ENCODE results near the gene DPYSL5.

Gene DPYSL5

DNA sequence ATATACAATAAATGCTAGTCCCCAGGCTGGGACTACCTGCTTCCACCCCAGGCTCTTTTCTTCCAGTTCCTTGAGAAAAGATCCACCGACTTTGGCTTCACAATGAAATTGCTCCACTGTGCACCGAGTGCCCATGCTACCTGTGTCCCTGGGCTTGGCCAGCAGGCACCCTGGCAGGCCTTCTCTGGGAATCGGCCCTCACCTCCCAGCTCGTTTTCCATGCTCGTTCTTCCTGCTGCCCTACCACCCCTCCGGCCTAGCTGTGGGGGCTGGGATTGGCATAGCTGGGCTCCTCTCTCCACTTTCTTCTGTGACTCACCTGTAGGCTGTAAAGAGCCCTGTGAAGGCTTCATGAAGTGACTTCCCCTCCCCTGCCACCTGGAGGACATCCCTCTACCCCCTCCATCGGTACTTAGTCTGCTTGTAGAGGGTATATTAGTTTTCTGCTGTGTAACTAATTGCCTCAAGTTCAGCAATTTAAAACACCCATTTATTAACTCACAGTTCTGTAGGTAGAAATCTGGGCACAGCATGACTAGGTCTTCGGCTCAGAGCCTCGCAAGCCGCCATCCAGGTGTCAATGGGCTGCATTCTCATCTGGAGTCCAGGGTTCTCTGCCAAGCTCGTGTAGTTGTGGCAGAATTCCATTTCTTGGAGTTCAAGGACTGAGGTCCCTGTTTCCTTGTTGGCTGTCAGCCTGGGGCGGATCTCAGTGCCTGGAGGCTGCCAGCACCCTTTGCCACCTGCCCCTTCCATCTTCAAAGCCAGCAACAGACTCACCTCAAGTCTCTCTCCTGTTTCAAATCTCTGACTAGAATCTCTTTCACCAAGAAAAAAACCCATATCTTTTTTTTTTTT, 57.6 kb downstream of the DPYSL5 start:
- Histone ChIP-seq H2AFZ (ENCODE audit: low read length) (no peak overlapping the region), H3K27me3 (ENCODE audit: insufficient read depth, low read length, poor library complexity, severe bottlenecking) (no peaks in the 10 kb centered on the region), H3K36me3 (ENCODE audit: insufficient read depth, low read length) (no peaks in the 10 kb centered on the region), H3K9me2 (replicated peaks; ENCODE audit: low read depth, low read length) (no peaks in the 10 kb centered on the region), H3K4me3 (ENCODE audit: low read length, poor library complexity, severe bottlenecking) (no peak overlapping the region), H3F3A (ENCODE audit: low read depth) (no peaks in the 10 kb centered on the region), H3K4me1 (ENCODE audit: insufficient read depth, low read length, poor library complexity, severe bottlenecking) (no peaks in the 10 kb centered on the region), H4K20me1 (ENCODE audit: insufficient read depth, low read length, poor library complexity, severe bottlenecking) (no peaks in the 10 kb centered on the region), H3K9ac (ENCODE audit: low read depth, low read length, poor library complexity, severe bottlenecking) (no peak overlapping the region), H3K79me2 (ENCODE audit: insufficient read depth, low read length) (no peaks in the 10 kb centered on the region), H3K4me2 (ENCODE audit: low read depth, low read length, poor library complexity, severe bottlenecking) (no peak overlapping the region), H3K9me3 (ENCODE audit: insufficient read depth, low read depth, low read length) (no peaks in the 10 kb centered on the region)
- TF ChIP-seq EZH2phosphoT487 (IDR thresholded peaks at IDR 0.05; ENCODE audit: borderline replicate concordance) (no peak), CTCF (conservative IDR thresholded peaks at IDR 0.05; ENCODE audit: low read length) (no peak)

GRCh38 chr2:26907416-26907815, 59.5 kb downstream of the DPYSL5 start:
- Histone ChIP-seq H3K4me2 (ENCODE audit: low read depth, low read length, poor library complexity, severe bottlenecking) (no peak overlapping the region), H3K4me1 (ENCODE audit: insufficient read depth, low read length, poor library complexity, severe bottlenecking) (no peaks in the 10 kb centered on the region), H3K36me3 (ENCODE audit: insufficient read depth, low read length) (no peaks in the 10 kb centered on the region), H2AFZ (ENCODE audit: low read length) (no peak overlapping the region), H3K4me3 (ENCODE audit: low read length, poor library complexity, severe bottlenecking) (no peak overlapping the region), H3F3A (ENCODE audit: low read depth) (no peaks in the 10 kb centered on the region), H3K79me2 (ENCODE audit: insufficient read depth, low read length) (no peaks in the 10 kb centered on the region), H3K9me2 (replicated peaks; ENCODE audit: low read depth, low read length) (no peaks in the 10 kb centered on the region), H3K27me3 (ENCODE audit: insufficient read depth, low read length, poor library complexity, severe bottlenecking) (no peaks in the 10 kb centered on the region), H3K9ac (ENCODE audit: low read depth, low read length, poor library complexity, severe bottlenecking) (no peak overlapping the region), H3K9me3 (ENCODE audit: insufficient read depth, low read depth, low read length) (no peaks in the 10 kb centered on the region), H4K20me1 (ENCODE audit: insufficient read depth, low read length, poor library complexity, severe bottlenecking) (no peaks in the 10 kb centered on the region)
- TF ChIP-seq EZH2phosphoT487 (IDR thresholded peaks at IDR 0.05; ENCODE audit: borderline replicate concordance) (no peak), CTCF (conservative IDR thresholded peaks at IDR 0.05; ENCODE audit: low read length) (no peak)

DNA sequence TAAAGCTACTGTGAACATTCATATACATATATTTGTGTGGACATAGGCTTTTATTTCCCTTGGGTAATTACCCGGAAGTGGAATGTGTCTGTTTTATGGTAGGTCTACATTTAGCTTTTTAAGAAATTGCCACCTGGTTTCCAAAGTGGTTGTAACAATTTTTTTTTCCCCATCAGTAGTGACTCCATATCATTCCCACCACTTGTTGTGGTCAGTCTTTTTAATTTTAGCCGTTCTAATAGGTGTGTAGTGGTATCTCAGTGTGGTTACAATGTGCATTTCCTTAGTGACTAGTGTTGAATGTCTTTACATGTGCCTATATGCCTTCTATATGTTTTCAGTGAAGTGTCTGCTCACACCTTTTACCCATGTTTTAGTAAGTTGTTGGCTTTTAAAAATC, 62.2 kb downstream of the DPYSL5 start:
- H3K4me3 ChIP-seq (ENCODE audit: low read length, poor library complexity, severe bottlenecking) = no peak overlapping the region
- H3K9ac ChIP-seq (ENCODE audit: low read depth, low read length, poor library complexity, severe bottlenecking) = no peak overlapping the region
- H3F3A ChIP-seq (ENCODE audit: low read depth) = no peaks in the 10 kb centered on the region
- H3K9me2 ChIP-seq (replicated peaks; ENCODE audit: low read depth, low read length) = no peaks in the 10 kb centered on the region
- no peak overlapping the region for H2AFZ ChIP-seq (ENCODE audit: low read length)
- no peaks in the 10 kb centered on the region for H3K4me1 ChIP-seq (ENCODE audit: insufficient read depth, low read length, poor library complexity, severe bottlenecking)
- no peak for TF ChIP-seq CTCF (conservative IDR thresholded peaks at IDR 0.05; ENCODE audit: low read length)
- H4K20me1 ChIP-seq (ENCODE audit: insufficient read depth, low read length, poor library complexity, severe bottlenecking) = no peaks in the 10 kb centered on the region
- H3K79me2 ChIP-seq (ENCODE audit: insufficient read depth, low read length) = no peaks in the 10 kb centered on the region
- no peaks in the 10 kb centered on the region for H3K36me3 ChIP-seq (ENCODE audit: insufficient read depth, low read length)
- no peaks in the 10 kb centered on the region for H3K27me3 ChIP-seq (ENCODE audit: insufficient read depth, low read length, poor library complexity, severe bottlenecking)
- H3K9me3 ChIP-seq (ENCODE audit: insufficient read depth, low read depth, low read length) = no peaks in the 10 kb centered on the region
- no peak overlapping the region for H3K4me2 ChIP-seq (ENCODE audit: low read depth, low read length, poor library complexity, severe bottlenecking)
